Activated CD8-positive, alpha-beta memory T cell treated with anti-CD3 and anti-CD28 coated beads for 1 hour (primary cell): ENCODE measurements around the gene DNAJC28.

Source experiments
- DNase-seq, 2 donors: peaks; one replicate each; pipeline ENCODE4 v3.0.0-alpha.2; 2020; ENCODE audit warnings: low read depth in 1 of 2; ENCODE audit errors: extremely low read depth in 1 of 2

The DNAJC28 gene

DNA sequence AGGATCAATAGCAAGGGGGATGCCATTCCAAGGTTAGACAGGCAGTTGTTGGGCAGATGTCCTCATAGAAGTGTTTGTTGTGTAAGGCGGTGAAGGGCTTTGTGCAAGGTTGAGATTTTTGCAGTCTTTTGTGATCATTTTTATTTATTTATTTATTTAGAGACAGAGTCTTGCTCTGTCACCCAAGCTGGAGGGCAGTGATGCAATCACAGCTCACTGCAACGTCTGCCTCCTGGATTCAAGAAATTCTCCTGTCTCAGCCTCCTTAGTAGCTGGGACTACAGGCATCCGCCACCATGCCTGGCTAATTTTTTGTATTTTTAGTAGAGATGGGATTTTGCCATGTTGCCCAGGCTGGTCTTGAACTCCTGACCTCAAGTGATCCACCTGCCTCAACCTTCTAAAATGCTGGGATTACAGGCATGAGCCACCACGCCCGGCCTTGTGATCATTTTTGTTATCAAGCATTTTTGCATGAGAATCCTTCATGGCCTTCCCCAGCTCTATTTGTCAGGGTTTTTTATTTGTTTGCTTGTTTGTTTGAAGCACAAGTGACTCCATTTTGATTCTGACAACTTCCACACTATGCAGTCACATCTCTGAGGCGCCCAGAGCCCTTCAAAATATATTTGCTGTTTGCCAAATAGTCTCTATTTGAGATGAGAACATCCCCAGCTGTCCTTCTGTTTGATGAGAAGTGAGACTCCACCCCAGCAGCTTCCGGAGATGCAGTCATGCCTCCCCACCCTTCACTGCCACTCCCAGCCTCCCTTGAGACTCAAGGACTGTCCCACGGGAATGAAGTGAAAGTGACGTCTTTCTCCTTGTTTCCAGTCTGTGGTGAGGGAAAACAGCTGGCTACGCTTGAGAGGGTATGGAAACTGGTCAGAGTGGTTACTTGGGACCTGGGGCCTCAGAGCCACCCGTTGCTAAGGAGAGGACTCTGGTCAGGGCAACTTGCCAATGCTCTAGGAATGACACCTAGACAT is 49.7 kb downstream of the DNAJC28 start:
- no peak for DNase-seq
